Adrenal gland (tissue), 12 donors: ENCODE measurements around the gene CDYL. TPM values are rescaled to one million over a fixed set of nuclear protein-coding genes. Genes with fewer than 3 reads are reported as not detected.

Experiments used
- DNase-seq, 7 donors: peaks; one replicate each; pipeline ENCODE4 v3.0.0-alpha.2; 2019 to 2020
- H3K27ac ChIP-seq, 5 donors: fragments of 200-600 bp; sonication (generic) in 4 of 5; 1 replicate in 3 of 5; 2 replicates in 2 of 5; pipeline versions ENCODE4 v1.5.1 to v1.8.0; 2016 to 2020; ENCODE audit warnings: mild to moderate bottlenecking in 1 of 5
- H3K27me3 ChIP-seq: fragments of 200-600 bp; 2 replicates; pipeline ENCODE4 v1.8.0; 2021
- H3K36me3 ChIP-seq, 2 donors: fragments of 200-600 bp; replicated peaks in 1 of 2; 1 replicate in 1 of 2; 2 replicates in 1 of 2; pipeline versions ENCODE4 v1.5.1 to v1.8.0; 2018 to 2022
- H3K4me1 ChIP-seq, 2 donors: fragments of 200-600 bp; replicated peaks in 1 of 2; 1 replicate in 1 of 2; 2 replicates in 1 of 2; pipeline versions ENCODE4 v1.5.1 to v1.8.0; 2018 to 2021
- H3K4me3 ChIP-seq, 4 donors: fragments of 200-600 bp; sonication (generic) in 3 of 4; one replicate each; pipeline ENCODE4 v1.5.1; 2016 to 2018
- H3K9me3 ChIP-seq, 3 donors: fragments of 200-600 bp; sonication (generic) in 1 of 3; replicated peaks in 1 of 3; 1 replicate in 2 of 3; 2 replicates in 1 of 3; pipeline versions ENCODE4 v1.5.1 to v1.8.0; 2016 to 2021
- POLR2A ChIP-seq, 2 donors: fragments of 450-650 bp; IDR thresholded peaks; one replicate each; pipeline ENCODE4 v1.6.1; 2017; ENCODE audit warnings: antibody characterized with exemption in 2 of 2, mild to moderate bottlenecking in 2 of 2, moderate library complexity in 1 of 2
- WGBS, 4 donors: extraction: QIAGEN DNeasy Blood & Tissue Kit in 2 of 4; methylation state at CpG; one replicate each; pipeline versions ENCODE4 v1.1.5 to v1.1.7; 2013 to 2017; 5-methylcytosine and 5-hydroxymethylcytosine counted together
- intact Hi-C, 2 donors: fragments of 100-400 bp; cut with DNase I; formaldehyde crosslinking; loops; one replicate each; pipeline versions ENCODE4 v1.14.1 to v1.15.0; 2022 to 2023
- polyA plus RNA-seq, 3 donors: library from polyadenylated mRNA; stranded (reverse); fragments of 200-250 nt in 2 of 3; fragments of 350-450 nt in 1 of 3; fragmentation: Illumina TruSeq in 1 of 3; extraction: RNeasy Lipid Tissue Mini Kit (QIAGEN cat#74804) in 1 of 3; gene quantifications; one replicate each; pipeline ENCODE4 v1.2.3, GENCODE V29; 2013 to 2014
- total RNA-seq, 9 donors: library from RNA; depleted of rRNA in 4 of 9; stranded (reverse); fragments of >200 nt in 4 of 9; fragments of 120-200 nt in 1 of 9; fragmentation: NEBNext Ultra II Directional in 1 of 9; extraction: Animal tissue kit (Norgen Biotek cat#: 25700) in 1 of 9; gene quantifications; one replicate each; pipeline versions ENCODE4 v1.1.0 to v1.2.4, GENCODE V29; 2013 to 2023
- TF ChIP-seq, protein P1 (sequence below), 6 experiments: fragments of 450-650 bp in 4 of 6; fragments of 200-600 bp in 2 of 6; sonication (generic) in 1 of 6; IDR thresholded peaks; 1 replicate in 5 of 6; 2 replicates in 1 of 6; pipeline versions ENCODE4 v1.5.1 to v1.8.0; 2016 to 2021; ENCODE audit warnings: antibody characterized with exemption in 6 of 6, mild to moderate bottlenecking in 2 of 6, moderate library complexity in 1 of 6
- donor health status: healthy with polysubstance abuse.
- donor health status: Bipolar disorder and iron deficiency.
- donor health status: DM: yes; HTN: yes; CAD: no.
- donor health status: DM: no; HTN: no; CAD: no.
- donor health status: DM: no; HTN: no; CAD: no.
- donor health status: DM: yes; HTN: yes; CAD: no.

Gene CDYL
- total and polyA plus RNA-seq, 12 donors, result 3.3 to 47.1 (median 24.8) TPM

DNA sequence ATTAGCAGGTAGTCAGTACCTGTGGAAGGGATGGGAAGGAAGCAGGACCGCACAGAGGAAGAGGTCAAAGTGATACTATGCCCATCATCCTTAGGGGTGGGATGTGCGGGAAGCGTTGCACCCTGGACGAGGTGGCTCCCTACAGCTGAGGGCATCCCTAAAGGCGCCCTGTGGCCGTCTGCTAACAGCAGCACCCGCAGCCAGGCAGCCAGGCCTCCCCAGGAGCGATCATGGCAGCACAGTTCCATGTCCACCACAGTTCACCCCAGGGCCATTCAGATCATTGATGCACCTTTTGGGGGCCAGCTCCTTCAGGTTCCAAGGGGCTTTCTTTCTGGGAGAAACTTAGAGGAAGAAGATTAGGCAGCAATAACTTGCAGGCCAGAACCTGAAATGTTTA lies 168.1 kb downstream of the CDYL start:
- Histone ChIP-seq H3K4me3 (no peak overlapping the region), H3K9me3 (no peaks in the 10 kb centered on the region), H3K36me3 (no peaks in the 10 kb centered on the region), H3K27ac (no peak overlapping the region), H3K4me1 (peaks cover 14 to 21% of the 10 kb centered on the region in 2 donors), H3K27me3 (no peaks in the 10 kb centered on the region)
- intact Hi-C loops, result no loop called here
- TF ChIP-seq POLR2A (IDR thresholded peaks at IDR 0.05), result no peak
- TF ChIP-seq, protein P1, sequence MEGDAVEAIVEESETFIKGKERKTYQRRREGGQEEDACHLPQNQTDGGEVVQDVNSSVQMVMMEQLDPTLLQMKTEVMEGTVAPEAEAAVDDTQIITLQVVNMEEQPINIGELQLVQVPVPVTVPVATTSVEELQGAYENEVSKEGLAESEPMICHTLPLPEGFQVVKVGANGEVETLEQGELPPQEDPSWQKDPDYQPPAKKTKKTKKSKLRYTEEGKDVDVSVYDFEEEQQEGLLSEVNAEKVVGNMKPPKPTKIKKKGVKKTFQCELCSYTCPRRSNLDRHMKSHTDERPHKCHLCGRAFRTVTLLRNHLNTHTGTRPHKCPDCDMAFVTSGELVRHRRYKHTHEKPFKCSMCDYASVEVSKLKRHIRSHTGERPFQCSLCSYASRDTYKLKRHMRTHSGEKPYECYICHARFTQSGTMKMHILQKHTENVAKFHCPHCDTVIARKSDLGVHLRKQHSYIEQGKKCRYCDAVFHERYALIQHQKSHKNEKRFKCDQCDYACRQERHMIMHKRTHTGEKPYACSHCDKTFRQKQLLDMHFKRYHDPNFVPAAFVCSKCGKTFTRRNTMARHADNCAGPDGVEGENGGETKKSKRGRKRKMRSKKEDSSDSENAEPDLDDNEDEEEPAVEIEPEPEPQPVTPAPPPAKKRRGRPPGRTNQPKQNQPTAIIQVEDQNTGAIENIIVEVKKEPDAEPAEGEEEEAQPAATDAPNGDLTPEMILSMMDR (IDR thresholded peaks at IDR 0.05), result no peak
- DNase-seq, result no peak
- WGBS, 4 donors, result 92 to 100% (median 97%) methylated on average over 3 to 8 of the region's 8 CpGs

DNA sequence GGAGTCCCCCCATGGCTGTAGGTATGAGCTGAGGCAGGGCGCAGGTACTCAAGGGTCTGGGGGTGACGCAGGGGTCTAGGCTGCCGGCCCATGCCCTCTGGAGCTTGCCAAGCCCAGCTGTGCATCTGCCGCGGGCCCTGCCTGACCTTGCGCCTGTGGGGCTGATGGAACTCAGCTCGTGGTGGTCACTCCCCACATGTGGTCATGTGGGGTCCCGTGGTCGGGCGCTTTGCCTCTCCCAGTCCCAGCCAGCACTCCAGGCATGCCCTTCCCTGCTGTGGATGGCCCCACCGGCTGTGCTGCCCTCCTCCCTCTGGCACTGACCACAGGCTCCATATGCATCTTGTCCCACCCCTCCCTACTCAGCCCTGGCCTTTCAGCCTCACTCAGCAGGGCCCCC lies 170.3 kb downstream of the CDYL start:
- TF ChIP-seq, protein P1 (IDR thresholded peaks at IDR 0.05), result no peak
- no peak for TF ChIP-seq POLR2A (IDR thresholded peaks at IDR 0.05)
- intact Hi-C loops, result no loop called here
- no peaks in the 10 kb centered on the region for H3K27me3 ChIP-seq
- no peak for DNase-seq
- H3K36me3 ChIP-seq, result no peaks in the 10 kb centered on the region
- 90 to 100% (median 95%) methylated on average over 1 to 11 of the region's 11 CpGs for WGBS, 4 donors
- H3K9me3 ChIP-seq, result no peaks in the 10 kb centered on the region
- no peak overlapping the region for H3K27ac ChIP-seq
- peaks cover 9 to 19% of the 10 kb centered on the region in 2 donors for H3K4me1 ChIP-seq
- H3K4me3 ChIP-seq, result no peak overlapping the region

DNA sequence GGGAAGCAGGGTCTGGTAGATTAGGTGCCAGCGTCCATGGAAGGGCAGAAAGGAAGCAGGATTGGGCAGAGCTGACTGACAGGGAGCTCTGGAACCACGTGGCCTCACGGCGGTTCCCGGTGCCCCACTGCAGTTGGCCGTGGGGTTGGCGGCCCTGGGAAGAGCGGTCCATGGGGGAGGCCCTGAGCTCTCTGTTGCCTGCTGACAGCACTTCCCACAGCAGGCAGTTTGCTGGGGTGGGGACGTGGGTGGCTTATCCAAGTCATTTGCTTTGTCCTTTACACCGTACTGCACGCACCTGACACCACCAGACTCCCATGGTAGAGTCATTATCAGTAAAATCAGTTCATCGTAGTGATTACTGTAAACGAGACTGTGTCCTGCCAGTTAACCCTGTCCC lies 171.5 kb downstream of the CDYL start:
- no peaks in the 10 kb centered on the region for H3K36me3 ChIP-seq
- peak in 1 of 7 donors; percentile 29 for DNase-seq
- intact Hi-C loops, result no loop called here
- H3K4me3 ChIP-seq, result no peak overlapping the region
- no peak overlapping the region for H3K27ac ChIP-seq
- WGBS, 4 donors, result 82 to 93% (median 89%) methylated on average over 5 to 13 of the region's 13 CpGs
- peaks cover 3 to 7% of the 10 kb centered on the region in 2 donors for H3K4me1 ChIP-seq
- no peaks in the 10 kb centered on the region for H3K9me3 ChIP-seq
- TF ChIP-seq, protein P1 (IDR thresholded peaks at IDR 0.05), result no peak
- no peak for TF ChIP-seq POLR2A (IDR thresholded peaks at IDR 0.05)
- no peaks in the 10 kb centered on the region for H3K27me3 ChIP-seq

DNA sequence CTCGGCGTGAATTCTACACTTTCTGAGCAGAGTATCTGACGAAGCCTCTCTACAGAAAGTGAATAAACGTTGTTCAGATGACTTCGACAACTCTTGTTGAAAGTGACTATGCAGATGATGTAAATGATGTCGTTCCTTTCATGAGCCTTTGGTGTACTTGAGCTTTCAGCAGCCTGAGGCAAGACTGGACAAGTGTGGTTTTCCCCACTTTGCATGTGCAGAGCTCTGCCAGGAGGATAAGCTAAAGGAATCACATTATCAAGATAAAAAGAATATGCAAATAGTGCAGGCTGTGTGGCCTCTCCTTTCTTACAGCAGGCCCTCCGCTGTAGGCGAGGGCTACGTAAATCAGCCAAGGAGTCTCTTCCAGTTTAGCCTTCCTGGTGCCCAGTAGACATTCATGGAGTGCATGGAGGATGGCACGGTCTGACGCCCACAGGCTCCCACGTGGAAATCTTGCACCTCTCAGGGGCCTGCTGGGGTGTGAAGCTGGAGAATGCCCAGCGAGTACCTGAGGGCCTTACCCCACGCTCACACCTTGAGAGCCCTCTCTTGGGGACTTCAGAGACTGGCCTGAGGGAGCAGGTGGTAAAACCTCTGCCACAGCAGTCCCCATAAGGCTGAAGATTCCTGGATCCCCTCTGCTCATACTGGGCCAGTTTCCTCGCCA lies 172.7 kb downstream of the CDYL start:
- 93 to 97% (median 94%) methylated on average over 11 to 15 of the region's 15 CpGs for WGBS, 4 donors
- no peak overlapping the region for H3K4me3 ChIP-seq
- intact Hi-C loops, result no loop called here
- no peaks in the 10 kb centered on the region for H3K36me3 ChIP-seq
- no peak overlapping the region for H3K27ac ChIP-seq
- DNase-seq, result peak in 1 of 7 donors; percentile 30
- no peaks in the 10 kb centered on the region for H3K9me3 ChIP-seq
- no peaks in the 10 kb centered on the region for H3K4me1 ChIP-seq
- H3K27me3 ChIP-seq, result no peaks in the 10 kb centered on the region
- no peak for TF ChIP-seq POLR2A (IDR thresholded peaks at IDR 0.05)
- TF ChIP-seq, protein P1 (IDR thresholded peaks at IDR 0.05), result no peak
